Stimulated activated memory B cell treated with anti-CD40 and anti-IgM and Interleukin-4, amounts not matched to agents 10 μg/mL and 1 μg/mL and 100 μg/mL, for 72 hours (primary cell): ENCODE results near the gene CLDN16.
A peak's percentile ranks its signal among the peaks of the same experiment; 100 is the strongest.

ENCODE experiments used
- ATAC-seq: fragments of 150-1000 bp; cut with Tn5 transposase; 2 replicates; pipeline ENCODE4 v1.10.0; 2021
- H3K27ac Mint-ChIP-seq: one replicate; pipeline ENCODE4 v1.8.0; 2022; ENCODE audit warnings: mild to moderate bottlenecking, mixed read lengths
- H3K27me3 Mint-ChIP-seq: one replicate; pipeline ENCODE4 v1.8.0; 2022; ENCODE audit warnings: mixed read lengths
- H3K36me3 Mint-ChIP-seq: one replicate; pipeline ENCODE4 v1.8.0; 2022; ENCODE audit warnings: mixed read lengths
- H3K4me1 Mint-ChIP-seq: one replicate; pipeline ENCODE4 v1.8.0; 2022; ENCODE audit warnings: mixed read lengths
- H3K4me3 Mint-ChIP-seq: one replicate; pipeline ENCODE4 v1.8.0; 2022; ENCODE audit warnings: mild to moderate bottlenecking, moderate library complexity, mixed read lengths
- H3K9me3 Mint-ChIP-seq: one replicate; pipeline ENCODE4 v1.8.0; 2022; ENCODE audit warnings: mixed read lengths

The CLDN16 gene, protein sequence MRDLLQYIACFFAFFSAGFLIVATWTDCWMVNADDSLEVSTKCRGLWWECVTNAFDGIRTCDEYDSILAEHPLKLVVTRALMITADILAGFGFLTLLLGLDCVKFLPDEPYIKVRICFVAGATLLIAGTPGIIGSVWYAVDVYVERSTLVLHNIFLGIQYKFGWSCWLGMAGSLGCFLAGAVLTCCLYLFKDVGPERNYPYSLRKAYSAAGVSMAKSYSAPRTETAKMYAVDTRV

DNA sequence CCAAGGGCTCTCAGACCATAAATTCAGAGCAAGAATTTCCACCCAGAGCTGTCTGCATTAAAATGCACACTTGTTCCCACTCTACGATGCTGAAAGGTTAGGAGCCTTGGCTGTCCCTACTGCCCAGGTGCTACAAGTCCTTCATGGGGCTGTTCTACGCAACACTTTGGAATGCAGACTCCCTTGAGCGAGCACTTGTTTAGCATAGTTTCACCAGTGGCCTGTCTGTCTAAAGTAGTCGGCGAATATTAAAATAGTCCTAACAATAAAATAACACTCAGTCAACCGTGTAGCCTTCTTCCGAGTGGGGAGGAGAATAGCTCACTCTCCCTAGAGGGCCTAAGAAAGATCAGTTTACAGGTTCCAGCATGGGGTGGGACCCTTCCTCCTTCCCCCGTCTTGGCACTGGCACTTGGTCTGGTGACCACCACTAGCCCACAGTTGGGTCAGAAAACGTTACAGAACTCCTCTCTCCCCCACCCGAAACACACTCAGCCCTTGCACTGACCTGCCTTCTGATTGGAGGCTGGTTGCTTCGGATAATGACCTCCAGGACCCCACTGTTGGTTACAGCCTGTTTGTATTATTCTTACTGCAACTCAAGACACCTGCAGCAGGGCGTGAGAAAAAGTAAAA is at the start of gene CLDN16:
TSS of gene CLDN16 (plus strand) at position 586 of the 636 bp plus-strand sequence. CDS start 167 bp downstream, outside the sequence.
- Mint-ChIP-seq H3K4me3 (no peak within 1 kb of the TSS), H3K4me1 (no peaks in the 10 kb centered on the region), H3K9me3 (no peaks in the 10 kb centered on the region), H3K27ac (no peak within 1 kb of the TSS), H3K36me3 (no peaks in the 10 kb centered on the region), H3K27me3 (no peaks in the 10 kb centered on the region)
- no peak for ATAC-seq

DNA sequence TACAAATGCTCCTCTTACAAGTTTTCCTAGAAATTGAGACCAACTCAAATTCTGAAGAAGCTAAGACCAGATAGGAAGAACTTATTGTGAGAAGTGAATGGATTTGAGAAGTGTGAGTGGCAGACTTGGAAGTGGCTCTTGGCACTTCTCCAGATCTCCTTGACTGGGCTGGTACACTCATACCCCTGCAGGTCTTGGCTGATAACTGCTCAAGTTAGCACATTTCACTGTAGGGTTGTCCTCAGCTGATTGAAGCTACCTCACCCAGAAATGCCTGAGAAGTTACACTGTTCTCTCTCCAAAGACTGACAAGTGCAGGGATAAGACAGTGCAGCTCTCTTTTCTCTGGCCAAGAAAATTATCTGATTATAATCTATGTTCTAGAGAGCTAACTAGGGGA is 49.2 kb upstream of the CLDN16 start:
- Mint-ChIP-seq H3K27me3 (peaks cover 4% of the 10 kb centered on the region), H3K36me3 (no peaks in the 10 kb centered on the region), H3K4me3 (no peak overlapping the region), H3K27ac (no peak overlapping the region), H3K4me1 (no peaks in the 10 kb centered on the region), H3K9me3 (peaks cover 6% of the 10 kb centered on the region)
- peak; percentile 24 for ATAC-seq

DNA sequence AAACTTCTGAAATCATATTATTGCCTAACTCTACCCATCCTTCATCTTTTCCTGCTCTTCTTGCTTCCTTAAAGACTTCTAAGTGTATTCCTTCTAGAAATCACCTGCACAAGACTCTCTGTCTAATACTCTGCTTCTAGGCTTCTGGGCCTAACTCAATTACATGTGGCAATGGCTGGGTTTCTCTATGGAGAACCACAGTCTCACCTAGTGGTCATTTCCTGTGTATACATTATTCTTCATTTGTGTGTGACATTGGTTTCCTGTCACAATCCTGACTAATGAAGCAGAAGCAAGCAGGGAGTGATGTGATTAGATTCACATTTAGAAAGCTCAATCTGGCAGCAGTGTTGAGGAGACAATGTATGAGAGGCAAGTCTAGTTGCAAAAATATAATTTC is 48.8 kb upstream of the CLDN16 start:
- H3K4me3 Mint-ChIP-seq, result no peak overlapping the region
- ATAC-seq, result no peak
- no peaks in the 10 kb centered on the region for H3K4me1 Mint-ChIP-seq
- H3K27me3 Mint-ChIP-seq, result no peaks in the 10 kb centered on the region
- H3K9me3 Mint-ChIP-seq, result peaks cover 6% of the 10 kb centered on the region
- no peak overlapping the region for H3K27ac Mint-ChIP-seq
- H3K36me3 Mint-ChIP-seq, result no peaks in the 10 kb centered on the region

DNA sequence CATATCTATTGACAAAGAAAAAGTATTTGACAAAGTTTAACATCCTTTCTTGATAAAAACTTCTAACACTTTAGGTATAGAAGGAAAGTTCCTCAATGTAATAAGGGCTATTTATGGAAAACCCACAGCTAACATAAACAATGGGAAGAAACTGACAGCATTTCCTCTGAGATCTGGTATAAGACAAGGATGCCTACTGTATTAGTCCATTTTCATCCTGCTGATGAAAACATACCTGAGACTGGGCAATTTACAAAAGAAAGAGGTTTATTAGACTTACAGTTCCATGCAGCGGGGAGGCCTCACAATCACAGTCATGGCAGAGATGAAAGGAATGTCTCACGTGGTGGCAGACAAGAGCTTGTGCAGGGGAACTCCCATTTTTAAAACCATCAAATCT is 47.9 kb upstream of the CLDN16 start:
- Mint-ChIP-seq H3K9me3 (peaks cover 6% of the 10 kb centered on the region), H3K36me3 (no peaks in the 10 kb centered on the region), H3K4me3 (no peak overlapping the region), H3K27ac (no peak overlapping the region), H3K27me3 (no peaks in the 10 kb centered on the region), H3K4me1 (no peaks in the 10 kb centered on the region)
- no peak for ATAC-seq

DNA sequence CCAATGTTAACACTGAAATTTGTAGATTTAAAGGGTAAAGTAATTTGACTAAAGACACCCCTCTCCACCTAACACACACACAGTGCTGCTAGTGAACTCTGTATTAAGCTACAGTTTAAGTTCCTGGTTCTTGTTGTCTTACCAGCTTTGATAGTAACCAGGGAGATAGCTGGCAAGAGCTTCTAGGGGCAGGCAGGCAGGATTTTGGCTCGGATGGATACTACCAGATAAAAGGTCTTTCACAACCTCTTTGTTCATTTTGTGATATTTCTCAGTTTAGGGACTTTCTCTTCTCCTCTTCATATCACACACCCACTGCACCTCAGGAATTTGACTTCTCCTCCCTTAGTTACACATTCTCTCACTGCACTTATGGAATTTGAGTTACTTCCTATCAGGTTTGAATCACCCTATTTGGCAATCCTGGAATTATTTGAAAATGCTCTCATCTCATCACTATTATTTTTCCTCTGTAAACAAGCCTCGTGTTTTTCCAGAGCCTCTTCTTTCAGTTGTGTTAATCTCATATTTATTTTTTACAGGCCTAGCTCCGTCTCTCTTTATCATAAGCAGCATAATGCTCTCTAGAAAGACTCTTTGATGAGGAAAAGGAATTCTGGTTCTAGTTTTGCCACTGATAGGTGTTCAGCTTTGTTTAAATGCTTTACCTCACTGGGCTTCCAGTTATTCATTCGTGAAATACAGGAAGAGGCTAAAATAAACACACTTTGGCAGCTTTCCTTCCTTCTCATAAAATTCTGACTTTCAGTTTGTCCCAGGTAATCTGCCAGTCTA is 42.7 kb upstream of the CLDN16 start:
- no peaks in the 10 kb centered on the region for H3K4me1 Mint-ChIP-seq
- H3K27ac Mint-ChIP-seq, result no peak overlapping the region

DNA sequence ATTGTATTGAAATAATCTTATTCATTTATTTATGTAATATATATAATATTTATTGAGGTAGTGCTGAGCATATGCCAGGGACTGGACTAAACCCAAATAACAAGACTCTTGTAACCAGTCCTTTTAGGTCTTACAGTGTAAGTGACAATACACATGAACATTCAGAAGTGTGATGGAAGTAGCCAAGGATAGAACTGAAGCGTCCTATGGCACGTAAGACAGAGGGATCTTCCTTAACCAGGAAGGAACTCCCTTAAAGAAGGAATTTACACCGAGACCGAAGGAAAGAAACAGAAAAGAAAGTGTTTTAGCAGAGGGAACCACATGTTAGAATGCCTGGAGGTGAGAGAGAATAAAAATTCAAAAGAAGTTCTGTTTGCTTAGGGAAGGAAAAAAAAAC is 42.1 kb upstream of the CLDN16 start:
- no peaks in the 10 kb centered on the region for H3K4me1 Mint-ChIP-seq
- H3K27me3 Mint-ChIP-seq, result no peaks in the 10 kb centered on the region
- no peaks in the 10 kb centered on the region for H3K36me3 Mint-ChIP-seq

More for the DNA sequence above, 42.7 kb upstream of the CLDN16 start:
- H3K9me3 Mint-ChIP-seq, result peaks cover 17% of the 10 kb centered on the region
- no peaks in the 10 kb centered on the region for H3K27me3 Mint-ChIP-seq
- H3K4me3 Mint-ChIP-seq, result no peak overlapping the region
- ATAC-seq, result no peak
- H3K36me3 Mint-ChIP-seq, result no peaks in the 10 kb centered on the region

DNA sequence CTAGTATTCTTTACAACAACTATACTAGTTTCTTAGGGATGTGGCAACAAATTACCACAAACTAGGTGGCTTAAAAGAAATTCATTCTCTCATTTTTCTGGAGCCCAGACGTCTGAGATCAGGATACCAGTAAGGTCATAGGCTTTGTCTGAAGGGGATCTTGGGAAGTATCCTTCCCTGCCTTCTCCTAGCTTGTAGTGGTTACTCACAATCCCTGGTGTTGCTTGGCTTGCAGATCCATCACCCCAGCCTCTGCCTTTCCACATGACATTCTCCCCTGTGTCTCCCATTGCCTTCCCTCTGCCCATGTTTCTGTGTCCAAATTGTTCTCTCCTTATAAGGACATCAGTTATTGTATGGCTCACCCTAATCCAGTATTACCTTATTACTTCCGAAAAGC is 41.4 kb upstream of the CLDN16 start:
- Mint-ChIP-seq H3K4me1 (no peaks in the 10 kb centered on the region), H3K36me3 (no peaks in the 10 kb centered on the region), H3K4me3 (no peak overlapping the region), H3K27me3 (no peaks in the 10 kb centered on the region), H3K9me3 (peaks cover 14% of the 10 kb centered on the region), H3K27ac (no peak overlapping the region)
- ATAC-seq, result no peak

More for the DNA sequence above, 42.1 kb upstream of the CLDN16 start:
- no peak for ATAC-seq
- peaks cover 14% of the 10 kb centered on the region for H3K9me3 Mint-ChIP-seq
- no peak overlapping the region for H3K27ac Mint-ChIP-seq
- no peak overlapping the region for H3K4me3 Mint-ChIP-seq

DNA sequence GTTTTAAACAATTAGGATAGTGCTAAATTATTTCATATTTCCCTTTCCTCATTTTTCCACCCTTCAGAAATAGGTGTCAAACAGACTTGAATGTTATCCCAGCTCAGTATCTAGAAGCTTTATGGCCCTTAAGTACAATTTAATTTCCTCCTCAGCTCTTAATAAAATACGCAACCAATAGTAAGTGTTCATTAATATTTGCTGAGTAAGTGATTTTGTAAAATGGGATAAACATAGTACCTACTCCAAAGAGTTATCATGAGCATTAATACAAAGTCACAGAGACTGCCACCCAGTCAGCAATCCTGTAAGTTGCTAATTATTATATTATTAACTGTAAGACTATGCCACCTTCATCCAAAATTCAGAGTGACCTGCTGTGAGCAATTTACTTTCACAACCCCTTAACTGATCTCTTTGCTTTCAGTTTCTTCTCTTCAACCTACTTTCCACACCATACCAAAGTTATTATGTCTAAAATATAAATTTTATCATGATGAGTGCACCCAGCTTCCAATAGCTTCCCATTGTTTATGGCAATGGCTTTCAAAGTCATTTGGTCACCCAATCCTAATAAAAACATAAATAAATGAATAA is 35.0 kb upstream of the CLDN16 start:
- H3K4me3 Mint-ChIP-seq, result no peak overlapping the region
- no peaks in the 10 kb centered on the region for H3K4me1 Mint-ChIP-seq
- no peaks in the 10 kb centered on the region for H3K27me3 Mint-ChIP-seq

DNA sequence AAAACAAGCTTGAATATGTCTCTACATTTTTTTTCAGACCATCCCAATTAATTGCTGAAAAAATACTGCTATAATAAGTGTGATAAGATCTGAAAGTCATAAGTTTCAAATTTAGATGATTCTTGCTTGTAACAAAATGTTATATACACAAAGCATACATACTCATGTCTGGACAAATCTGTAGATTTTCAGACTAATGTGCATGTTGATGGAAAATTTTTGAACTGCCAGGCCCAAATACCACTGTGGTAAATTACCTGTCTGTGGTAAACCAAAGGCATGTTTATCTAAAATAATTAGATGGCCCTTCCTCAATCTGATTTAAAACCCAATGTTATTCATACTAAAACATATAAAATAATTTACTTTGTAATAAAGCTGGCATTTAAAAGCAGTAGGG is 31.7 kb upstream of the CLDN16 start:
- Mint-ChIP-seq H3K27me3 (no peaks in the 10 kb centered on the region), H3K4me3 (no peak overlapping the region), H3K36me3 (no peaks in the 10 kb centered on the region), H3K4me1 (no peaks in the 10 kb centered on the region), H3K9me3 (no peaks in the 10 kb centered on the region), H3K27ac (no peak overlapping the region)
- no peak for ATAC-seq

More for the DNA sequence above, 35.0 kb upstream of the CLDN16 start:
- Mint-ChIP-seq H3K36me3 (no peaks in the 10 kb centered on the region), H3K9me3 (peaks cover 8% of the 10 kb centered on the region), H3K27ac (no peak overlapping the region)
- ATAC-seq, result no peak

DNA sequence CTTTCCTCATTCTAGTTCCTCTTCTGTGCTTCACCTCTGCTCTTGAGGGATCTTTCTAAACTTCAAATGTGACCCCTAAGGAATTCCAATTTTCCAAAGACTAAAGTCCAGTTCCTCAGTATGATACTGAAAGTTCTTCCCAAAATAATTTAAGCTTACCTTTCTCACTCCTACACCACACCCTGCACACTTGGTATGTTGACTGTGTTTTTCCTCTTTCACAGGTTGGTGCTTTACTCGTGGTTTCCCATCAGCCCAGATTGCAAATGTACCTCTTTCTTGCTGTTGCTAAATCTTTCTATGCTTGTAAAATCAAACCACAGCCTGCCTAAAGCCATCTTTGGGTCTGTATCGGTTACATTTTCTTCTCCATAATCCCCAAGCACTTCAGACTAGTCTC is 30.5 kb upstream of the CLDN16 start:
- ATAC-seq, result no peak
- Mint-ChIP-seq H3K4me1 (no peaks in the 10 kb centered on the region), H3K9me3 (no peaks in the 10 kb centered on the region), H3K27ac (no peak overlapping the region), H3K4me3 (no peak overlapping the region), H3K27me3 (no peaks in the 10 kb centered on the region), H3K36me3 (no peaks in the 10 kb centered on the region)

DNA sequence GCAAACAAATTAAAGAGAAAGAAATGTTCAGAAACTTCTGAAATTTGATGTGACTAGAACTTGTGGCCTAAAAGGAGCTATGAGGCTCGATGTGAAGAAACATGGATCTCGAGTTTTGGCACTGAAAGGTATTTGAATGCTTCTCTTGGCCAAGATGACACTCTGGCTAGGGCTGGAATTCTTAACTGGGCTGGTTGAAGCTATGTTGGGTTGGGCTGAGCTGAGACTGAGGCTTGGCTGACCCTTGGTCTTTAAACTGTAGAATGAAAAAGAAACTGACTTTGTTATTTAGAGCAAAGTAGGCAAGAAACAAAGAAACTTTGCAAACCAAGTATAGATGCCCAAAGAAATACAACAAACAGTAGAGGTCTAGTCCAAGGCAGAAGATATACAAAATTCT is 28.1 kb upstream of the CLDN16 start:
- Mint-ChIP-seq H3K27ac (no peak overlapping the region), H3K4me1 (no peaks in the 10 kb centered on the region), H3K9me3 (no peaks in the 10 kb centered on the region), H3K4me3 (no peak overlapping the region), H3K36me3 (no peaks in the 10 kb centered on the region), H3K27me3 (no peaks in the 10 kb centered on the region)
- no peak for ATAC-seq

DNA sequence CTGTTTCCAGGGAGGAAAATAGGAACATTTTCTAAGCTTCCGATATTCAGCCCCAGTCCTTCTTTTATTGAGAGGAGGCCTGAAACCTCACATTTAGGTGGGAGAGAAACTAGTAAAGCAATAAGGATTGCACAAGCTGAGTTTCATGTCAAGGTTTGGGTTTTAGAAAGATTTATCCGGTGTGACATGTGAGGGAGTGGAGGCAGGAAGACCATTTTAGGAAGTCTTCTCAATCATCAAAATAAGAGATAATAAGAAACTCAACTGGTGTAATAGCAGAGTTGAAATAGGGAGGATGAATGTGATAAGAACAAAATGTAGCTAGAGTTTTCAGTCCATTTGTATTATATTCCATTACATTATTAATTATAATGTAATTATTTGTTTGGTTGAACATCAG is 27.7 kb upstream of the CLDN16 start:
- H3K27ac Mint-ChIP-seq, result no peak overlapping the region
- H3K9me3 Mint-ChIP-seq, result no peaks in the 10 kb centered on the region
- no peak overlapping the region for H3K4me3 Mint-ChIP-seq
- no peaks in the 10 kb centered on the region for H3K27me3 Mint-ChIP-seq
- ATAC-seq, result no peak
- H3K36me3 Mint-ChIP-seq, result no peaks in the 10 kb centered on the region
- H3K4me1 Mint-ChIP-seq, result no peaks in the 10 kb centered on the region

DNA sequence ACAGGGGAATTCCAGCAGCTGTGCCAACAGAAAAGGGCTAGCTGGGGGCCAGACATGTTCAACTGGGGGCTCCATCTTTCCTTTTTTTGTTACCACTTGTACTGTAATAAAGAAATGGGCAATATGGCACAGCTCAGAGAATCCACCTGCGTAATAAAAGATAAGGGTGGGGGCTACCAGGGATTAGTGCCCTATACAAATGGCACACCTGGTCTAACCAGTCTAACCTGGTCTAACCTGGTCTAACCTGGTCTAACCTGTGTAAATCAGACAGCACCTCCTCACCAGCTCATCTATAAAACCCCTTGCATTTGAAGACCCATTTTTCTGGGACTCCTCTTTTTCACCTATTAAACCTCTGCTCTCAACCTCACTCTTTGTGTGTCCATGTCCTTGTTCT is 26.2 kb upstream of the CLDN16 start:
- Mint-ChIP-seq H3K36me3 (no peaks in the 10 kb centered on the region), H3K4me3 (no peak overlapping the region), H3K9me3 (no peaks in the 10 kb centered on the region), H3K4me1 (no peaks in the 10 kb centered on the region), H3K27me3 (no peaks in the 10 kb centered on the region), H3K27ac (no peak overlapping the region)
- ATAC-seq, result no peak

DNA sequence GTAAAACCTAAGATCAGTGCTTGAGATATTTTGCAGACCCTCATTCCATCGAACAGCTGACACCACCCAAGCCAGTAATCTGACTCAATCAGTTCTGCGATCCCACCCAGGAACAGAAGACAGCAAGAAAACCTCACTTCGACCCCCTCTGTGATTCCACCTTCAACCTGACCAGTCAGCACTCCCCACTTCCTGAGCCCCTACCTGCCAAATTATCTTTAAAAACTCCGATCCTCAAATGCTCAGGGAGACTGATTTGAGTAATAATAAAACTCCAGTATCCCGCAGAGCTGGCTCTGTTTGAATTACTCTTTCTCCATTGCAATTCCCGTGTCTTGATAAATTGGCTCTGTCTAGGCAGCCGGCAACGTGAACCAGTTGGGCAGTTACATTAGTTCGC is 25.7 kb upstream of the CLDN16 start:
- ATAC-seq, result no peak
- Mint-ChIP-seq H3K36me3 (no peaks in the 10 kb centered on the region), H3K4me3 (no peak overlapping the region), H3K27me3 (no peaks in the 10 kb centered on the region), H3K4me1 (no peaks in the 10 kb centered on the region), H3K9me3 (no peaks in the 10 kb centered on the region), H3K27ac (no peak overlapping the region)

DNA sequence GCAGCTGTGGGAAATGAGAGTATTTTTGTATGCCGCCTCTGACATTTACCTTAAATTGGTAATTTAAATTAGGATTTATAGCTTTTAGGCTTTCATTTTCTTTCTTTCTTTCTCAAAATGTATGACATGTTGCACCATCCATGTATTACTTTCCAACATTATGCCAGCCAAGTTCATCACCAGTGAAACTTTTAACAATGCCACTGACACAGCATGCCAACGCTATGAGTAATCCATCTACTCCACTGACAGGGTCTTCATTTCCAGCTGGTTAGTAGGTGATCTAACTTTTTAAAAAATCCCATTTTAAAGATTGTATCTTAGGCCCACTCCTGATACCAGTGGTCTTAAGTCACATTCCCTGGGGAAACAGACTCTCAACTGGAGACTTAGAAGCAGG is 21.8 kb upstream of the CLDN16 start:
- Mint-ChIP-seq H3K27ac (no peak overlapping the region), H3K9me3 (no peaks in the 10 kb centered on the region), H3K4me1 (no peaks in the 10 kb centered on the region), H3K4me3 (no peak overlapping the region), H3K36me3 (no peaks in the 10 kb centered on the region), H3K27me3 (no peaks in the 10 kb centered on the region)
- no peak for ATAC-seq
